ENCODE measurements around the gene UGT1A8. TPM values are rescaled to one million over a fixed set of nuclear protein-coding genes. Genes with fewer than 3 reads are reported as not detected.

The UGT1A8 gene
- total and polyA plus RNA-seq, 12 donors = 0.05 TPM; not detected in 11

GRCh38 chr2:233692648-233693047, 75.2 kb downstream of the UGT1A8 start, which contains the start of gene UGT1A6:
Gene UGT1A6 (plus strand): TSS chr2:233692890. CDS start chr2:233693005, 115 bp downstream.
- 84 to 88% (median 86%) methylated on average over 4 of the region's 4 CpGs for WGBS, 4 donors
- intact Hi-C loops (cut with DNase I) = no loop called here
- H3K9me3 ChIP-seq (replicated peaks in 1 of 3) = no peaks in the 10 kb centered on the region
- TF ChIP-seq POLR2A (IDR thresholded peaks at IDR 0.05) = no peak
- TF ChIP-seq CTCF (IDR thresholded peaks at IDR 0.05) = no peak
- no peaks in the 10 kb centered on the region for H3K27me3 ChIP-seq
- no peak within 1 kb of the TSS for H3K4me3 ChIP-seq
- no peaks in the 10 kb centered on the region for H3K36me3 ChIP-seq (replicated peaks in 1 of 2)
- no peak for DNase-seq
- H3K27ac ChIP-seq = no peak within 1 kb of the TSS
- H3K4me1 ChIP-seq (replicated peaks in 1 of 2) = no peaks in the 10 kb centered on the region

GRCh38 chr2:233693963-233694362, 76.5 kb downstream of the UGT1A8 start:
- Histone ChIP-seq H3K27ac (no peak overlapping the region), H3K4me3 (no peak overlapping the region), H3K4me1 (replicated peaks in 1 of 2) (no peaks in the 10 kb centered on the region), H3K9me3 (replicated peaks in 1 of 3) (no peaks in the 10 kb centered on the region), H3K36me3 (replicated peaks in 1 of 2) (no peaks in the 10 kb centered on the region), H3K27me3 (no peaks in the 10 kb centered on the region)
- TF ChIP-seq POLR2A (IDR thresholded peaks at IDR 0.05) = no peak
- no peak for TF ChIP-seq CTCF (IDR thresholded peaks at IDR 0.05)
- 69 to 74% (median 71%) methylated on average over 6 of the region's 6 CpGs for WGBS, 4 donors
- intact Hi-C loops (cut with DNase I) = no loop called here
- no peak for DNase-seq

- H3K27ac ChIP-seq = no peak overlapping the region
- WGBS, 4 donors = 73 to 84% (median 81%) methylated on average over 4 of the region's 4 CpGs
- intact Hi-C loops (cut with DNase I) = no loop called here
- DNase-seq = no peak
- H3K27me3 ChIP-seq = no peaks in the 10 kb centered on the region
- H3K9me3 ChIP-seq (replicated peaks in 1 of 3) = no peaks in the 10 kb centered on the region
- TF ChIP-seq POLR2A (IDR thresholded peaks at IDR 0.05) (no peak), CTCF (IDR thresholded peaks at IDR 0.05) (no peak)
- peaks cover 6 to 7% of the 10 kb centered on the region in 2 donors for H3K4me1 ChIP-seq (replicated peaks in 1 of 2)
- no peaks in the 10 kb centered on the region for H3K36me3 ChIP-seq (replicated peaks in 1 of 2)
- H3K4me3 ChIP-seq = no peak overlapping the region
Measured at GRCh38 chr2:233698740-233699139, 81.3 kb downstream of the UGT1A8 start.

GRCh38 chr2:233699424-233700027, 82.1 kb downstream of the UGT1A8 start:
- H3K9me3 ChIP-seq (replicated peaks in 1 of 3) = no peaks in the 10 kb centered on the region
- no peaks in the 10 kb centered on the region for H3K36me3 ChIP-seq (replicated peaks in 1 of 2)
- intact Hi-C loops (cut with DNase I) = no loop called here
- no peak overlapping the region for H3K4me3 ChIP-seq
- TF ChIP-seq CTCF (IDR thresholded peaks at IDR 0.05) (no peak), POLR2A (IDR thresholded peaks at IDR 0.05) (no peak)
- H3K27me3 ChIP-seq = no peaks in the 10 kb centered on the region
- 83 to 95% (median 89%) methylated on average over 8 of the region's 8 CpGs for WGBS, 4 donors
- H3K4me1 ChIP-seq (replicated peaks in 1 of 2) = peaks cover 6 to 7% of the 10 kb centered on the region in 2 donors
- H3K27ac ChIP-seq = peak overlapping the region in 4 of 5 donors; percentile 8 to 88 (median 54)
- DNase-seq = no peak

Measured in adrenal gland (tissue), 12 donors.